ENCODE measurements around the gene ZNF598. TPM values are rescaled to one million over a fixed set of nuclear protein-coding genes. Genes with fewer than 3 reads are reported as not detected.
"Not testable (repeated sequence)": the region's sequence is repeated elsewhere in the genome, so short reads cannot be mapped to it uniquely, and the experiment has no call there.

Gene ZNF598
- total RNA-seq, 1 donor from 2014 or later = 52.7 TPM

GRCh38 chr16:1959269-1960039 lies 50.2 kb downstream of the ZNF598 start, which contains the start of gene NDUFB10:
TSS of gene NDUFB10 (plus strand) at chr16:1959538. CDS start at chr16:1959625, 87 bp downstream.
- Mint-ChIP-seq H3K4me1 (peaks cover 29% of the 10 kb centered on the region), H3K27ac (peak within 1 kb of the TSS; percentile 92), H3K36me3 (peaks cover 6% of the 10 kb centered on the region), H3K27me3 (ENCODE audit: low read depth) (no peaks in the 10 kb centered on the region), H3K4me3 (peak within 1 kb of the TSS; percentile 94), H3K9me3 (no peaks in the 10 kb centered on the region)
- TF ChIP-seq, protein P1, sequence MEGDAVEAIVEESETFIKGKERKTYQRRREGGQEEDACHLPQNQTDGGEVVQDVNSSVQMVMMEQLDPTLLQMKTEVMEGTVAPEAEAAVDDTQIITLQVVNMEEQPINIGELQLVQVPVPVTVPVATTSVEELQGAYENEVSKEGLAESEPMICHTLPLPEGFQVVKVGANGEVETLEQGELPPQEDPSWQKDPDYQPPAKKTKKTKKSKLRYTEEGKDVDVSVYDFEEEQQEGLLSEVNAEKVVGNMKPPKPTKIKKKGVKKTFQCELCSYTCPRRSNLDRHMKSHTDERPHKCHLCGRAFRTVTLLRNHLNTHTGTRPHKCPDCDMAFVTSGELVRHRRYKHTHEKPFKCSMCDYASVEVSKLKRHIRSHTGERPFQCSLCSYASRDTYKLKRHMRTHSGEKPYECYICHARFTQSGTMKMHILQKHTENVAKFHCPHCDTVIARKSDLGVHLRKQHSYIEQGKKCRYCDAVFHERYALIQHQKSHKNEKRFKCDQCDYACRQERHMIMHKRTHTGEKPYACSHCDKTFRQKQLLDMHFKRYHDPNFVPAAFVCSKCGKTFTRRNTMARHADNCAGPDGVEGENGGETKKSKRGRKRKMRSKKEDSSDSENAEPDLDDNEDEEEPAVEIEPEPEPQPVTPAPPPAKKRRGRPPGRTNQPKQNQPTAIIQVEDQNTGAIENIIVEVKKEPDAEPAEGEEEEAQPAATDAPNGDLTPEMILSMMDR (IDR thresholded peaks at IDR 0.05; ENCODE audit: unreplicated experiment) = no peak
- DNase-seq (ENCODE audit: low spot score in 2 of 2, unreplicated experiment in 2 of 2) = peak; percentile 87 to 94

- Mint-ChIP-seq H3K36me3 (peaks cover 5% of the 10 kb centered on the region), H3K9me3 (no peaks in the 10 kb centered on the region), H3K27ac (peak overlapping the region; percentile 56), H3K27me3 (ENCODE audit: low read depth) (no peaks in the 10 kb centered on the region), H3K4me3 (peak overlapping the region; percentile 61), H3K4me1 (peaks cover 25% of the 10 kb centered on the region)
- no peak for DNase-seq (ENCODE audit: low spot score in 2 of 2, unreplicated experiment in 2 of 2)
- TF ChIP-seq, protein P1 (IDR thresholded peaks at IDR 0.05; ENCODE audit: unreplicated experiment) = no peak
Observed at GRCh38 chr16:1958715-1959268, 50.8 kb downstream of the ZNF598 start.

DNA sequence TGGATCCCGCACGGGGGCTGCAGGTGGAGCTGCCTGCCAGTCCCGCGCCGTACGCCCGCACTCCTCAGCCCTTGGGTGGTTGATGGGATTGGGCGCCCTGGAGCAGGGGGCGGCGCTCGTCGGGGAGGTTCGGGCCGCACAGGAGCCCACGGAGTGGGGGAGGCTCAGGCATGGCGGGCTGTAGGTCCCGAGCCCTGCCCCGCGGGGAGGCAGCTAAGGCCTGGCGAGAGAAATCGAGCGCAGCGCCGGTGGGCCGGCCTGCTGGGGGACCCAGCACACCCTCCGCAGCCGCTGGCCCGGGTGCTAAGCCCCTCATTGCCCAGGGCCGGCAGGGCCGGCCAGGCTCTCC lies 51.5 kb downstream of the ZNF598 start:
- not testable (repeated sequence) for H3K27me3 Mint-ChIP-seq (ENCODE audit: low read depth); H3K36me3 Mint-ChIP-seq; DNase-seq (ENCODE audit: low spot score in 2 of 2, unreplicated experiment in 2 of 2); H3K27ac Mint-ChIP-seq; H3K9me3 Mint-ChIP-seq; H3K4me3 Mint-ChIP-seq
- H3K4me1 Mint-ChIP-seq = peaks cover 18% of the 10 kb centered on the region

GRCh38 chr16:1957434-1958142 lies 52.0 kb downstream of the ZNF598 start:
- DNase-seq (ENCODE audit: low spot score in 2 of 2, unreplicated experiment in 2 of 2); H3K4me3 Mint-ChIP-seq; H3K27ac Mint-ChIP-seq; H3K27me3 Mint-ChIP-seq (ENCODE audit: low read depth); H3K36me3 Mint-ChIP-seq; H3K9me3 Mint-ChIP-seq: not testable (repeated sequence)
- H3K4me1 Mint-ChIP-seq = peaks cover 14% of the 10 kb centered on the region

DNA sequence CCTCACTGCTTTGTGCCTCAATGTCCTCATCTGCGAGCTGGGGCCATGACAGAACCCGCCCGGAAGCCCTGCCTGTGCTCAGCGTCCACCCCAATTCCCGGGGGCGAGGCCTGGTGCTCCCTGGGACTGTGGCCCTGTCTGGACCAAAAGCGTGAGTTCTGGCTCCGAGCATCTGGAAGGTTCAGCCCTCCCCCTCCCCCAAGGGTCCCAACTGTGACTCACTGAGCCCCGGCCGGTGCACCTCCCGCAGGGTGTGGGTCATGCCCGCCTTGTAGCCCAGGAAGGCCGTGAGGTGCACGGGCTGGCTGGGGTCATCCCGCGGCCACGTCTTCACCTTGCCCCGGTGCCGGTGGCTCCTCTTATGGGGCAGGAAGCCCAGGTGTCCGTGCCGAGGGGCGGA lies 55.9 kb downstream of the ZNF598 start:
- Mint-ChIP-seq H3K4me1 (no peaks in the 10 kb centered on the region), H3K27me3 (ENCODE audit: low read depth) (no peaks in the 10 kb centered on the region), H3K9me3 (no peaks in the 10 kb centered on the region), H3K27ac (no peak overlapping the region), H3K4me3 (no peak overlapping the region), H3K36me3 (no peaks in the 10 kb centered on the region)
- no peak for DNase-seq (ENCODE audit: low spot score in 2 of 2, unreplicated experiment in 2 of 2)
- TF ChIP-seq, protein P1 (IDR thresholded peaks at IDR 0.05; ENCODE audit: unreplicated experiment) = no peak

GRCh38 chr16:1950559-1950958 lies 59.1 kb downstream of the ZNF598 start:
- H3K4me3 Mint-ChIP-seq = no peak overlapping the region
- H3K27me3 Mint-ChIP-seq (ENCODE audit: low read depth) = no peaks in the 10 kb centered on the region
- H3K36me3 Mint-ChIP-seq = no peaks in the 10 kb centered on the region
- H3K27ac Mint-ChIP-seq = no peak overlapping the region
- no peaks in the 10 kb centered on the region for H3K4me1 Mint-ChIP-seq
- DNase-seq (ENCODE audit: low spot score in 2 of 2, unreplicated experiment in 2 of 2) = no peak
- TF ChIP-seq, protein P1 (IDR thresholded peaks at IDR 0.05; ENCODE audit: unreplicated experiment) = no peak
- no peaks in the 10 kb centered on the region for H3K9me3 Mint-ChIP-seq

All from mesothelial cell of epicardium (in vitro differentiated cells).